HG03575 (cell line): ENCODE measurements around the gene UNC13A.

Experiments
- ATAC-seq: cut with Tn5 transposase; IDR thresholded peaks from one replicate; pipeline ENCODE4 v1.9.1; 2021; ENCODE audit not compliant: unreplicated experiment, insufficient number of reproducible peaks, low FRiP score; ENCODE audit errors: extremely low read depth

The UNC13A gene

DNA sequence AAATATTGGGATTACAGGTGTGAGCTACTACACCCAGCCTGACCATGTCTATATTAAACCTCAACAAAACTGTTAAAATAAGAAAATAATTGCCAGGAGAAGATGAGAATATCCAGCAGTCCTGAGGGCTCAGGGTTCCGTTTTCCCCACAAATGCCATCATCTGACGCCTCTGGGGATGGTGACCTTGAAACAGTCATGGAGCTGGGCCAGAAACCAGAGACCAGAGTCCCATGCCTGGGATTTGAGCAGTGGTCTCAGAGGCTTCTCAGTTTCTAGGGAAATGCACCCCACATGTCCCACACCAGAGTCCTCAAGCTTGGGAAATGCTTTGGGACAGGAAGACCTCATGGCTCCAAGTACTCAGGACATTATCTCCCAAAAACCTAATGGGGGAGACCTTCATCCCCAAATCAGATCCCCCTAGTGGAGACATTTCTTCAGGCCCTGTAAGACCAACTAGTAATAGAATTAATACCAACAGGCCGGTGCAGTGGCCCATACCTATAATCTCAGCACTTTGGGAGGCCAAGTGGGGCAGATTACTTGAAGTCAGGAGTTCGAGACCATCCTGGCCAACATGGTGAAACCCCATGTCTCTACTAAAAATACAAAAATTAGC, 28.3 kb upstream of the UNC13A start:
- ATAC-seq = no peak

DNA sequence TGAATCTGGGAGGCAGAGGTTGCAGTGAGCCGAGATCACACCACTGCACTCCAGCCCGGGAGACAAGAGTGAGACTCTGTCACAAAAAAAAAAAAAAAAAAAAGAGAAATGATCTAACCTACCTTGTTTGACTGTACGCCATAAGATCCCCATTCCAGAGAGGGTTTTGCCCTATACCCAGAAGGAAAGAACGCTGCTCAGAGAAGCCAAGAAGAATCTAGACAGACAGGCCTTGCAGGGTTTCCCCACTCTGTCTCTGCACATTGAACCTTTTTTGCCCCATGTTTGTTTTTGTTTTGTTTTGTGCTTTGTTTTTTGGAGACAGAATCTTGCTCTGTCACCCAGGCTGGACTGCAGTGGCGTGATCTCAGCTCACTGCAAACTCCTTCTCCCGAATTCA, 23.7 kb upstream of the UNC13A start:
- ATAC-seq = no peak

DNA sequence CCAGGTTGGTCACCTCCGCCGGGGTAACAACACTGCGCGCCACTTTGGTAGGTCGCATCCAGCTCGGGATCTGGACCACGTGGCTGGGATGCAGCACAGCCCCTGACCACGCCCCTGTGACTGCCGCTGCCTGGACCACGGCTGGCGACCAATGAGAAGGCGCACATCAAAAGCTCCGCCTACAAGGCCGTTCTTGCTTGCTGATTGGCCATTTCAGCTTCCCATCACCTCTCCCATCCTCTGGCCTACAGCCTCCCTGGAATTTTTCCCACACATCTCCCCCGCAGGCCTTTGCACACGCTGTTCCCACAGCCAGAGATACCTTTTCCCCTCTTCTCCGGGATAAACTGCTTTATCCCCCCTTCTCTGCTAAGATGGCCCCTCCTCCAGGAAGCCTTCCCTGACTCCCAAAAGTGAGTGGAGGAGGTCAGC, 18.6 kb upstream of the UNC13A start:
- ATAC-seq = no peak

DNA sequence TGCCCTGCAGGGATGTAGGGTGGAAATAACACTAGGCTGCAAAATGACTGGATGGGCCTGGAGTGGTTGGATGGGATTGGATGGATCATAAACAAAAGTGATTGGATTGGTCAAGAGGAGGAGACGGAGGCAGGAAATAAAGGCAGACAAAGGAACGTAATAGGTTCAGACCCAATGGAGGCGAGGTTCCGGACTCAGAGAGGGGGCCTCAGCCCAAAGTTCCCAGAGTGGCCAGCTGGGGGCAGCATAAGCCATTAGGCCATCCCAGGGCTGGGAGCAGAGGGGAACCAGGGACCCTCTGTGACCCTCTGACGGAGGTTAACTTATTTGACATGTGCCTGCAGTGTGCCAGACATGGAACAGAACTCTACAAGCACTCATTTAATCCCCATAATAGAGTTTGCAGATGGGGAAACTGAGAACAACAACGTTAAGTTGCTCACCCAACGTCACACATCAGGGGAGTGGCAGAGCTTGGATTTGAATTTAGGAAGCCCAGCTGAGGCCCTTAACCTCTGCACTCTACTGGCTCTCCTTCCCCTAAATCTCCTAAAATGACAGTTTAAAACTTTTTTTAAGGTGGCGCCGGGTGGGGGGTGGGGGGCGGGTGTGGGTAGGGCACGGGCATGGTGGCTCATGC, 15.8 kb upstream of the UNC13A start:
- no peak for ATAC-seq

DNA sequence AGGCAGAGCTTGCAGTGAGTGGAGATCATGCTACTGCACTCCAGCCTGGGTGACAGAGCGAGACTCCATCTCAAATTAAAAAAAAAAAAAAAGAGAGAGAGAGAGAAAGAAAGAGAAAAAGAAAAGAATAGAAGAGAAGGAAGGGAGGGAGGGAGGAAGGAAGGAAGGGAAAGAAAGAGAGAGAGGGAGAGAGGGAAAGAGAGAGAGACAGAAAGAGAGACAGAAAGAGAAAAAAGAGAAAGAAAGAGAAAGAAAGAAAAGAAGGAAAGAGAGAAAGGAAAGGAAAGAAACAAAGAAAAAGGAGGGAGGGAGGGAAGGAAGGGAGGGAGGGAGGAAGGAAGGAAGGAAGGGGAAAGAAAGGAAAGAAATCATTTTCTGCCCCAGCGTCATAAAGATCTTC, 7.0 kb upstream of the UNC13A start:
- no peak for ATAC-seq

DNA sequence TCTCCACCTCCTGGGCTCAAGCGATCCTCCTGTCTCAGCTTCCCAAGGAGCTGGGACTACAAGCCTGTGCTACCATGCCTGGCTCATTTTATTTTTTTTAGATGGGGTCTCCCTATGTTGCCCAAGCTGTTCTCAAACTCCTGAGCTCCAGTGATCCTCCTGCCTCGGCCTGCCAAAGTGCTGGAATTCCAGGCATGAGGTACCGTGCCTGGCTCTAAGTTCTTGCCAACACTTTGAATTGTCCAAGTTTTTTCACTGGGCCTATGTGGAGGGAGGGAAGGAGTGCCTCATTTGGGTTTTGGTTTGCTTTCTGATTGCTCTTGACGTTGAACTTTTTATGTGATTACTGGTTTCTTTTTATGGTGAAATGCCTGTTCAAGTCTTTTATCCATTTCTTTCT, 4.4 kb upstream of the UNC13A start:
- ATAC-seq = no peak

DNA sequence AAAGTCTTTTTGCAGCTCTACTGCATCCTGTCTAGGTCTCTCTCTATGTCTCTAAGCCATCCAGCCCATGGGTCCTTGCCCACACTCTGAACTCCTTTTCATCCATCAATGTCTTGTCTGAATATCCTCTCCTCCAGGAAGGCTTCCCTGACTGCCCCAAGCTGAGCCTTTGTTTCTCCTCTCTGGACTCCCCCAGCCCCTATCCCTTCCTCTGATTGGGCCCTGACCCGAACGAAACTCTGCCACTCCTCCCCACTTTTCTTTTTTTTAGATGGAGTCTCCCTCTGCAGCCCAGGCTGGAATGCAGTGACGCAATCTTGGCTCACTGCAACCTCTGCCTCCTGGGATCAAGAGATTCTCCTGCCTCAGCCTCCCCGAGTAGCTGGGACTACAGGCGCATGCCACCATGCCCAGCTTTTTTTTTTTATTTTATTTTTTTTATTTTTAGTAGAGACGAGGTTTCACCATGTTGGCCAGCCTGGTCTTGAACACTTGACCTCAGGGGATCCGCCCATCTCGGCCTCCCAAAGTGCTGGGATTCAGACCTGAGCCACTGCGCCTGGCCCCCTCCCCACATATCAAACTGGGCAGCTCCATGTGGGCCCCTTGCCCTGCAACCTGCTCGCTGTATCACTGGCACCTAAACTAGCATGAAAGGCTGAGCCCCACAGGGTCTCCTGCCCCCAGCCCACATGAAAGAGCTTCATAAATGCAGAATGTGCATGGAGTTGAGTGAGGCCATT, 870 bp upstream of the UNC13A start:
- ATAC-seq = no peak

DNA sequence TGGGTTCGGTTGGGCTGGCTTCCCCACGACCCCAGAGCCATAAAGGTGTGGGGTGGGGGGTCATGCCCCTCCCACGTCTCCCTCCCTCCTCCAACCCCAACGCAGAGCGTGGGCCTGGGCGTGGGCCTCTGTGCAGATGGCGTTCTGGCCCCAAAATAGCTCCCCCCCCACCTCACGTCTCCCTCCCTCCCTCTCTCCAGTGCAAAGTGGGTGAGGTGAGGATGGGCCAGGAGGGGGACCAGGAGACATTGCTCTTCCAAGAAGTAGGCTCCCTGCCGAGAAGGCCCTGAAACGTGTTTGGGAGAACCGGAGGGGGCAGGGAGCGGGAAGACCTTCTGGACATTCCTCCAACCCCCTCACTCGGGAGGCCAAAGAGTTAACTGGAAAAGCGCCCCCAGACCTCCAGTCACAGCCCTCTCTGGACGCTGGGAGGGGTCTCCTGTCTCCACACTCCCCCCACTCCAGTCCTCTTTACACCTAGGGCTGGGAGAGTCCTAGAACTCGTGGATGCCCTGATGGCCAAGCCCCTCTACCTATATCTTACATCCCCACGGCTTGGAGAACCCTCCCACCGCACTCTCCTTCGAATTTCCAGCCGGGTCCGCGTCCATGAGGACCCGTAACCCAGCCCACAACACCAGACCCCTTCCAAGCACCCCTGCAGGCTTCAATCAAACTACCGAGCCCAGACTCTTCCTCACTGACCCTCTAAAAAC, 855 bp downstream of the UNC13A start:
- ATAC-seq = no peak

DNA sequence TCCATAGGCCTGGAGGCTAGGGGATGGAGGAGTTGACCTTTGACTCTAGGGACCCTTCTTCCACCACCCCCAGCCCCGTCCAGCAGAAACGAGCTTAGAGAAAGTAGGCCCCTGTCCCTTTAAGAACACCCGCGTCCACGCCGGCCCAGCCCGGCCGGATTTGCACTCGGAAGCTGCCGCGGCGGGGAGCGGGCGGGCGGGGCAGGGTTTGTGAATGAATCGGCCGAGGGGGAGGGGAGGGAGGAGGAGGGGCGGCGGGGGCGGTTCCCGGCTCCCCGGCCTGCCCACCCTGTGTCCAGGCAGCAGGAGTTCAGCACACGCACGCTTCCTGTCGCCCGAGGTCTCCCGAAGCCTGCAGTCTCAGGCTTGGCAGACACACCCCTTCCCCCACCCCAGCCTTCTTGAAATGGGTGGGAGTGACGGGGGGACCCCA, 1.5 kb downstream of the UNC13A start:
- no peak for ATAC-seq

DNA sequence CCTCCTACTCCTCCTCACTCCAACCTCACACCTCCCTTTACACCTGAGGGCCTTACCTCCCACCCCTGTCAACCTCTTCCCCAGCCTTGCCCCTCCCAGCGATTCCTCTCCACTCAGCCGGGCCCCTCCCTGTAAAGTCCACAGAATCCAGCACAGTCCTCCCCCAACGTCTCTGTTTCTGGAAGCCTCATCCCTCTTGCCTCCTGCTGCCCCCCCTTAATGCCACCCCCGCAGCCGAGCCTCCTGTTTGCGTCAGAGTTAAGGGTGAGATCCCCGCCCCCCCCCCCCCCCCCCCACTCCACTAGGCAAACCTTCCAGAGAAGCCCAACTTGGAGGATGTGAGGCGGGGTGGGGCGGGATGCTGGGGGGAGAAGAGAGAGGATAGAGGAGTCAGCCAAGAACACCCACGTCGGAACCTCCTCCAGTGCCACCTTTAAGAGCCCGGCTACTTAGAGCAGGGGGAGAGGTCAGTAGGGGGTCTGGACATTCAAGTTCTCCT, 2.1 kb downstream of the UNC13A start:
- no peak for ATAC-seq

DNA sequence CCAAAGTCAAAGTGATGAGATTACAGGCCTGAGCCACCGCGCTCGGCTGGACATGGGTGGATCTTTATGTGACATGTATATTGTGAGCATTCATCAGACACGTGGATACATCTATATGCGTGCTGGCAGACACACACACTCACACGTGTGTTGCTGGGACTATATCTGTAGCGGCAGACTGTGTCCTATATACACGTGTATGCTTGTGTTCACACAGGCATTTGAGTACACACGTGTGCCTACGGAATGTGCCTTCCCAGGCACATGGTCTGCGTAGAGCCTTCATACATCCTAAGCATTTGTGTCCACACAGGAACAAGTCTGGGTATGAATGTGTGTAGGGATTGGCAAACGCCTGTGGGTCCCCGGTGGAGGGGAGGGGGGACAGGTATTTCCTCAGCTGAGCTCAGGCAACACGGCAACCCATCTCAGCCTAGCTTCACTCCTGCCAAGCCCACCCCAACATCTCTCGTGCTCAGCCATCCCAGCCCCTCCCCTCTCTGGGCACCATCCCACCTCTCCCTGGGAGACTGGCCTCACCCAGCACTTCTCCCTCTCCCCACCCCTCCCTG, 2.6 kb downstream of the UNC13A start:
- no peak for ATAC-seq

DNA sequence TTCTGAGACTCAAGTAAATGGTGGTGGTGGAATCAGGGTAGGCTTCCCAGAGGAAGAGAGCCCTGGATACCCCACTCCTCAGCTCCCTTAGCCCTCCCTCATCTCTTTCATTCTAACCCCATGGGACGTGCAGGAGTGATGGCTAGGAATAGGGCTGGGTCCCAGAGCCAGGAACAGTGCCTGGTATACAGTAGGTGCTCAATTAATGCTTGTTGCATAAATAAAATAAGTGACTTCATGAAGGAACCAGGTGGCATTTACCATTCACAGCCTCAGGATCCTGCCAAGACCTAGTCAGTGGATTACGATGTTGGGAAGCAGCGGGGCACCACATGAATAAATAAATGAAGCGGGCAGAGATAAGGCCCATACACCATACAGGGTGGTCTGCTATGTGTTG, 3.9 kb downstream of the UNC13A start:
- no peak for ATAC-seq

DNA sequence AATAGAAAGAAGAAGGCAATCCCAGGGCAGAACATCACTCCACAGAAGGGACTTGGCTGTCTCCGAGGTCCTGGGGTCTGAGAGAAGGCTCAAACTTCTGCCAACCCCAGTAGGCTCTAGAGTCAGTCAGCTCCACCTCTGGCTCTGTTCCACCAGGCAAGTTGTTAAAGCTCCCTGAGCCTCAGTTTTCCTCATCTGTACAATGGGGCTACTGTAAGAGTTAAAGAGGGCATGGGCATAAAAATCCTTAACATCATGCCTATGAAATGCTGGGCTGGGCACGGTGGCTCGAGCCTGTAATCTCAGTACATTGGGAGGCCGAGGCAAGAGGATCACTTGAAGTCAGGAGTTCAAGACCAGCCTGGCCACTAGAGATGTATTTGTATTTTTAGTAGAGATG, 5.1 kb downstream of the UNC13A start:
- no peak for ATAC-seq

DNA sequence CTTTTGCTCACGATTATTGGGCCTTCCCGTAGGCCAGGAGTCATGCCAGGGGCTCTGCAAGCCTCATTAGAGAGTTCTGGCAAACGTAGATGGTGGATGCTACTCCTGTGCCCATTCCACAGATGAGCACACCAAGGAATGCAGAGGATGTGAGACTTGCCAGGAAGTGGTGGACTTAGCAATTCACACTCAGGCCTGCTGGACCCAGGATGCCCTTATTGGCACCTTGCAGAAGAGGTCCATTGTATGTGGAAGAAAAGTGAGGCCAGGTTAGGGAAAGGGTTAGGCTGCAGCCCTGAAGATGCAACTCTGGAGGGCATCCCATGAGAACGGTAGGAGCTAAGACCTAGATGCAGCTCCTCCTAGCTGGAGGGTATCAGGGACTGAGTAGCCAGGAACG, 5.9 kb downstream of the UNC13A start:
- no peak for ATAC-seq

DNA sequence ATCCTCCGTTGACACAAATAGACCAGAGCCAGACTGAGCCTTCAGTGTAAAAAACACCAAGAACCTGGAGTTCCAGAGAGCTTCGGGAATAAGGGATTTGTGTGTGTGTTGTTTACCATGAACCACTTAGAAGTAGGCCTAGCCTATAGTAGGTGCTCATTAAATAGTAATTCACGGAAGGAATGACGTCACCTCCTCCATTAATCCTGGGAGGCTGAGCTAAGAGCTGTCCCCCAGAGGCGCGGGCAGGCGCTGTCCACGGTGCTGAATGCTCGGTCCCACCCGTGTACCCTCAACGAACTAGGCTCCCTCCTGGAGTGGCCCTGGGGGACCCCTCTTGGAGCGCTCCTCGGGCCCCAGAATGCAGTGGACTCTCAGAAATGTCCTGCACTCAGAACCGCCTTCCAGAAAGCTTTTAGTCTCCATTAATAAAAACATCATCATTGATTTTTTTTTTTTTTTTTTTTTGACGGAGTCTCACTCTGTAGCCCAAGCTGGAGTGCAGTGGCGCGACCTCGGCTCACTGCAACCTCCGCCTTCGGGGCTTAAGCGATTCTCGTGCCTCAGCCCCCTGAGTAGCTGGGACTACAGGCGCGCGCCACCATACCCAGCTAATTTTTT, 6.5 kb downstream of the UNC13A start:
- ATAC-seq = no peak

DNA sequence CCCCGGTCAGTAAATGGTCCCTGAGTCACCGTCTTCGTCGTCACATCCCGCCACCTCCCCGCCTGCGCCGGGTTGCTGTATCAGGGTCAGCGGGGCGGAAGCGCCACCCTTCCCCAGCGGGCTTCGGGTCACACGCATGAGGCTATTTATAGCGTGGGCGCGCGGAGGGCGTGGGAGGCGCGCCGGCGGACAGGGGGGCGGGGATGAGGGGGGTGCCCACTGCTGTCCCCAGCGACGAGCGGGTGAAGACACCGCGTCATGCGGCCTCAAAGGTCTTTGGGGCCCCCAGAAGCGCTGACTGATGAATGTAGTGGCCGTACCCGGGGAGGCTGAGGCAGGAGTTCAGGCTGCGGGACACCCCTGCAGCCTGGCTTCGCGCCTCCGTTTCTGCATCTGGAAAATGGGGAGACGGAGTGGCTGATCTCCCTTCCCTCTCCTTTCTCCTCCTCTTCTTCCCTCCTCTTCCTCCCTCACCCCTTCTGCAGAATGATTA, 7.9 kb downstream of the UNC13A start:
- ATAC-seq = no peak

DNA sequence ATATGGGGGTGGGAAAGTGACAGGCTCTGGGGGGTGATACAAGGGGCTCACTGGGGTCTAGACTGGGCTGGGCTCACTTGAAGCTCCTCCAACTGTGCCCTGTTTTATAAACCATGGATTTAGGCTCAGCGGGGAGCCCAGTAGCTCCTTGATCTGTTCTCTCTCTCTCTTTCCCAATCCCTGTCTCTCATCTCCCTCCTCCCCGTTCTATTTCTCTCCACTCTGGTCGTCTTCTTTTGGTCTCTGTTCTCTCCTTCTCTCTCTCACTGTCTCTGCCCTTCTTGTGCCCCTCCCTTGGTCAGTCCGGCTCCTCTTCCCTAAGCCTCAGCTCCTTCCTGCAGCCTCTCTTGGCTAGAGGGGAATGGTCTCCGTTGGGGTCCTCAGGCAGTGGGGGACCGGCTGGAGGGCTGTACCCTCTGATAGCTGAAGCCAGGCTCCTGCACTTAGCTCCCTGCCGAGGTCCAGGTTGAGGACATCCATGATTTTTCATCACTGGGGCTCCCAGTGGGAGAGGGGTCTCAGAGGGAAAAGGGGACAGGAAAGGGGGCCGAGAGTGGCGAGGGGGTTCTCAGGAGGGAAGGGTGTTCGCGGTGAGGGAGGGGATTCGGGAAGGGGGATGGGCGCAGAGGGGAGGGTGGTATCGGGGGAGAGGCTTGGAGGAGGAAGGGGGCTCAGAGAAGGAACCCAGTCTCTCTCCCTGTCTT, 8.5 kb downstream of the UNC13A start:
- no peak for ATAC-seq

DNA sequence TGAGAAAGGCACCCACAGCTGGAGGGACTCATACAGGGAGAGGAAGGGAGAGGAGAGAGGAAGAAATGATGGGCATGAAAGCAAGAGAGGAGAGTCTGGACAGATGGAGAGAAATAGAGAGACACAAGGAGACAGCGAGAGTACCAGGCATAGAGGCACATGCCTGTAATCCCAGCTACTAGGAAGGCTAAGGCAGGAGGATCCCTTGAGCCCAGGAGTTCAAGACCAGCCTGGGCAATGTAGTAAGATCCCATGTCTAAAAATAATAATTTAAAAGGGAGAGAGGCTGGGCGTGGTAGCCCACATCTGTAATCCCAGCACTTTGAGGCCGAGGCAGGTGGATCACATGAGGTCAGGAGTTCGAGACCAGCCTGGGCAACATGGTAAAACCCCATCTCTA, 9.3 kb downstream of the UNC13A start:
- ATAC-seq = no peak
